HEK293T (cell line): Measurements from ENCODE around the gene HEXIM1.

Experiments
- BHLHE40 ChIP-seq: fragments of 450-650 bp; IDR thresholded peaks from 2 replicates; pipeline ENCODE4 v1.6.1; 2016; ENCODE audit warnings: mild to moderate bottlenecking, moderate library complexity, borderline replicate concordance
- CTBP1 ChIP-seq: fragments of 450-650 bp; IDR thresholded peaks from 2 replicates; pipeline ENCODE4 v1.6.1; 2016; ENCODE audit warnings: borderline replicate concordance
- ELF4 ChIP-seq: fragments of 450-650 bp; IDR thresholded peaks from 2 replicates; pipeline ENCODE4 v1.6.1; 2017; ENCODE audit warnings: antibody characterized with exemption
- FOXA1 ChIP-seq: fragments of 450-650 bp; IDR thresholded peaks from 2 replicates; pipeline ENCODE4 v1.6.1; 2016; ENCODE audit warnings: mild to moderate bottlenecking
- FOXK2 ChIP-seq: fragments of 450-650 bp; IDR thresholded peaks from 2 replicates; pipeline ENCODE4 v1.6.1; 2016; ENCODE audit warnings: mild to moderate bottlenecking
- FOXM1 ChIP-seq: fragments of 450-650 bp; IDR thresholded peaks from 2 replicates; pipeline ENCODE4 v1.6.1; 2017; ENCODE audit warnings: mild to moderate bottlenecking, borderline replicate concordance
- L3MBTL2 ChIP-seq: fragments of 450-650 bp; conservative IDR thresholded peaks from 2 replicates; pipeline ENCODE4 v1.6.1; 2016; ENCODE audit warnings: mild to moderate bottlenecking
- NFRKB ChIP-seq: fragments of 450-650 bp; IDR thresholded peaks from 2 replicates; pipeline ENCODE4 v1.6.1; 2016; ENCODE audit warnings: mild to moderate bottlenecking, moderate library complexity
- PKNOX1 ChIP-seq: fragments of 450-650 bp; IDR thresholded peaks from 2 replicates; pipeline ENCODE4 v1.6.1; 2016
- SP1 ChIP-seq: fragments of 450-650 bp; IDR thresholded peaks from 2 replicates; pipeline ENCODE4 v1.6.1; 2017
- TARDBP ChIP-seq: fragments of 450-650 bp; IDR thresholded peaks from 2 replicates; pipeline ENCODE4 v1.6.1; 2016
- ZNF384 ChIP-seq: fragments of 450-650 bp; IDR thresholded peaks from 2 replicates; pipeline ENCODE4 v1.6.1; 2016

- TF ChIP-seq L3MBTL2, result no peak
- no peak for TF ChIP-seq FOXK2
- TF ChIP-seq SP1, result no peak
- TF ChIP-seq TARDBP, result no peak
- TF ChIP-seq ELF4, result no peak
- no peak for TF ChIP-seq BHLHE40
- TF ChIP-seq ZNF384, result no peak
- no peak for TF ChIP-seq FOXM1
- TF ChIP-seq FOXA1, result no peak
- TF ChIP-seq NFRKB, result no peak
- TF ChIP-seq PKNOX1, result no peak
- TF ChIP-seq CTBP1, result no peak
Measured at GRCh38 chr17:45168991-45169752, 20.9 kb downstream of the HEXIM1 start.
